ENCODE measurements around the gene SLC5A11. TPM values are rescaled to one million over a fixed set of nuclear protein-coding genes. Genes with fewer than 3 reads are reported as not detected.

Gene SLC5A11
- total RNA-seq, 1 experiment from 2014 or later: not detected

DNA sequence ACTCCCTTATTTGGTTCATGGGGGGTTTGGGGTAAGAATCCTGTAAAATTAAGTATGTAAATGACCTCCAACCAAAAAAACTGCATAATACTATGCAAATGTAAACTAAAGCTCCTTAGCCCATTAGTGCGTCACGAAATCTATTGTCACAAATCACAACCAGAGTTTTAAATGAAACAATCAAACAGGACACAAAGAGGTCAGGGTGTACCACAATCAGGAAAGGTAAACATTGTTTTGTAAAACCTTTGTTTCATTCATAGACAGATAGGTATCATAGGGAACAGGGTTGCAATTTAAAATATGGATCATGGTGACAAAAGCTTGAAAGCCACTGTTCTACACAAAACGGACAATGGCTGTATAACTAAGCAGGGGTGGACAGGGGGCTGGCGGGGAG, 108.4 kb downstream of the SLC5A11 start (continued):
- TF ChIP-seq GABPB1 (CRISPR knock-in tag; IDR thresholded peaks at IDR 0.05) (no peak), TEAD4 (CRISPR knock-in tag; IDR thresholded peaks at IDR 0.05) (no peak), NR3C1 (CRISPR knock-in tag; conservative IDR thresholded peaks at IDR 0.05; ENCODE audit: low read depth) (no peak), FOXK1 (CRISPR knock-in tag; IDR thresholded peaks at IDR 0.05) (no peak), ZNF219 (CRISPR knock-in tag; IDR thresholded peaks at IDR 0.05; ENCODE audit: borderline replicate concordance) (no peak), MLX (CRISPR knock-in tag; IDR thresholded peaks at IDR 0.05) (no peak), SOX15 (CRISPR knock-in tag; IDR thresholded peaks at IDR 0.05) (no peak), NR2C2 (CRISPR knock-in tag; IDR thresholded peaks at IDR 0.05) (no peak), ZBTB43 (CRISPR knock-in tag; IDR thresholded peaks at IDR 0.05) (no peak)
- TF ChIP-seq, protein P1, sequence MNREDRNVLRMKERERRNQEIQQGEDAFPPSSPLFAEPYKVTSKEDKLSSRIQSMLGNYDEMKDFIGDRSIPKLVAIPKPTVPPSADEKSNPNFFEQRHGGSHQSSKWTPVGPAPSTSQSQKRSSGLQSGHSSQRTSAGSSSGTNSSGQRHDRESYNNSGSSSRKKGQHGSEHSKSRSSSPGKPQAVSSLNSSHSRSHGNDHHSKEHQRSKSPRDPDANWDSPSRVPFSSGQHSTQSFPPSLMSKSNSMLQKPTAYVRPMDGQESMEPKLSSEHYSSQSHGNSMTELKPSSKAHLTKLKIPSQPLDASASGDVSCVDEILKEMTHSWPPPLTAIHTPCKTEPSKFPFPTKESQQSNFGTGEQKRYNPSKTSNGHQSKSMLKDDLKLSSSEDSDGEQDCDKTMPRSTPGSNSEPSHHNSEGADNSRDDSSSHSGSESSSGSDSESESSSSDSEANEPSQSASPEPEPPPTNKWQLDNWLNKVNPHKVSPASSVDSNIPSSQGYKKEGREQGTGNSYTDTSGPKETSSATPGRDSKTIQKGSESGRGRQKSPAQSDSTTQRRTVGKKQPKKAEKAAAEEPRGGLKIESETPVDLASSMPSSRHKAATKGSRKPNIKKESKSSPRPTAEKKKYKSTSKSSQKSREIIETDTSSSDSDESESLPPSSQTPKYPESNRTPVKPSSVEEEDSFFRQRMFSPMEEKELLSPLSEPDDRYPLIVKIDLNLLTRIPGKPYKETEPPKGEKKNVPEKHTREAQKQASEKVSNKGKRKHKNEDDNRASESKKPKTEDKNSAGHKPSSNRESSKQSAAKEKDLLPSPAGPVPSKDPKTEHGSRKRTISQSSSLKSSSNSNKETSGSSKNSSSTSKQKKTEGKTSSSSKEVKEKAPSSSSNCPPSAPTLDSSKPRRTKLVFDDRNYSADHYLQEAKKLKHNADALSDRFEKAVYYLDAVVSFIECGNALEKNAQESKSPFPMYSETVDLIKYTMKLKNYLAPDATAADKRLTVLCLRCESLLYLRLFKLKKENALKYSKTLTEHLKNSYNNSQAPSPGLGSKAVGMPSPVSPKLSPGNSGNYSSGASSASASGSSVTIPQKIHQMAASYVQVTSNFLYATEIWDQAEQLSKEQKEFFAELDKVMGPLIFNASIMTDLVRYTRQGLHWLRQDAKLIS (CRISPR knock-in tag; IDR thresholded peaks at IDR 0.05; ENCODE audit: borderline replicate concordance): no peak

- ChIA-PET CTCF (no interaction called here), POLR2A (no interaction called here)
- no peak for DNase-seq (ENCODE audit: low spot score)
- no peaks in the 10 kb centered on the region for H3K4me1 Mint-ChIP-seq
- ATAC-seq: no peak
- 0 out of 2 replicates have a peak overlapping the region, but pooled peaks have one; percentile 25 for H3K27ac Mint-ChIP-seq
- no peaks in the 10 kb centered on the region for H3K27me3 Mint-ChIP-seq (ENCODE audit: low read depth)
- H3K9me3 Mint-ChIP-seq: no peaks in the 10 kb centered on the region
- no peak overlapping the region for H3K4me3 Mint-ChIP-seq
- peaks cover 71% of the 10 kb centered on the region for H3K36me3 Mint-ChIP-seq
- TF ChIP-seq TP53 (CRISPR knock-in tag; IDR thresholded peaks at IDR 0.05) (no peak), ETV6 (CRISPR knock-in tag; IDR thresholded peaks at IDR 0.05) (no peak), USF2 (CRISPR knock-in tag; IDR thresholded peaks at IDR 0.05) (no peak), SMAD4 (CRISPR knock-in tag; IDR thresholded peaks at IDR 0.05) (no peak), CREM (CRISPR knock-in tag; IDR thresholded peaks at IDR 0.05) (no peak), ZNF416 (CRISPR knock-in tag; IDR thresholded peaks at IDR 0.05) (no peak), ZNF317 (CRISPR knock-in tag; IDR thresholded peaks at IDR 0.05; ENCODE audit: borderline replicate concordance, low read depth) (no peak), ESRRA (CRISPR knock-in tag; IDR thresholded peaks at IDR 0.05; ENCODE audit: borderline replicate concordance) (no peak), ZNF281 (CRISPR knock-in tag; IDR thresholded peaks at IDR 0.05) (no peak), ZMAT4 (CRISPR knock-in tag; IDR thresholded peaks at IDR 0.05) (no peak)
- TF ChIP-seq, protein P2, sequence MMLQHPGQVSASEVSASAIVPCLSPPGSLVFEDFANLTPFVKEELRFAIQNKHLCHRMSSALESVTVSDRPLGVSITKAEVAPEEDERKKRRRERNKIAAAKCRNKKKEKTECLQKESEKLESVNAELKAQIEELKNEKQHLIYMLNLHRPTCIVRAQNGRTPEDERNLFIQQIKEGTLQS (CRISPR knock-in tag; conservative IDR thresholded peaks at IDR 0.05): no peak
- TF ChIP-seq, protein P3, sequence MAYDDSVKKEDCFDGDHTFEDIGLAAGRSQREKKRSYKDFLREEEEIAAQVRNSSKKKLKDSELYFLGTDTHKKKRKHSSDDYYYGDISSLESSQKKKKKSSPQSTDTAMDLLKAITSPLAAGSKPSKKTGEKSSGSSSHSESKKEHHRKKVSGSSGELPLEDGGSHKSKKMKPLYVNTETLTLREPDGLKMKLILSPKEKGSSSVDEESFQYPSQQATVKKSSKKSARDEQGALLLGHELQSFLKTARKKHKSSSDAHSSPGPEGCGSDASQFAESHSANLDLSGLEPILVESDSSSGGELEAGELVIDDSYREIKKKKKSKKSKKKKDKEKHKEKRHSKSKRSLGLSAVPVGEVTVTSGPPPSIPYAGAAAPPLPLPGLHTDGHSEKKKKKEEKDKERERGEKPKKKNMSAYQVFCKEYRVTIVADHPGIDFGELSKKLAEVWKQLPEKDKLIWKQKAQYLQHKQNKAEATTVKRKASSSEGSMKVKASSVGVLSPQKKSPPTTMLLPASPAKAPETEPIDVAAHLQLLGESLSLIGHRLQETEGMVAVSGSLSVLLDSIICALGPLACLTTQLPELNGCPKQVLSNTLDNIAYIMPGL (CRISPR knock-in tag; IDR thresholded peaks at IDR 0.05): no peak
- TF ChIP-seq, protein P4, sequence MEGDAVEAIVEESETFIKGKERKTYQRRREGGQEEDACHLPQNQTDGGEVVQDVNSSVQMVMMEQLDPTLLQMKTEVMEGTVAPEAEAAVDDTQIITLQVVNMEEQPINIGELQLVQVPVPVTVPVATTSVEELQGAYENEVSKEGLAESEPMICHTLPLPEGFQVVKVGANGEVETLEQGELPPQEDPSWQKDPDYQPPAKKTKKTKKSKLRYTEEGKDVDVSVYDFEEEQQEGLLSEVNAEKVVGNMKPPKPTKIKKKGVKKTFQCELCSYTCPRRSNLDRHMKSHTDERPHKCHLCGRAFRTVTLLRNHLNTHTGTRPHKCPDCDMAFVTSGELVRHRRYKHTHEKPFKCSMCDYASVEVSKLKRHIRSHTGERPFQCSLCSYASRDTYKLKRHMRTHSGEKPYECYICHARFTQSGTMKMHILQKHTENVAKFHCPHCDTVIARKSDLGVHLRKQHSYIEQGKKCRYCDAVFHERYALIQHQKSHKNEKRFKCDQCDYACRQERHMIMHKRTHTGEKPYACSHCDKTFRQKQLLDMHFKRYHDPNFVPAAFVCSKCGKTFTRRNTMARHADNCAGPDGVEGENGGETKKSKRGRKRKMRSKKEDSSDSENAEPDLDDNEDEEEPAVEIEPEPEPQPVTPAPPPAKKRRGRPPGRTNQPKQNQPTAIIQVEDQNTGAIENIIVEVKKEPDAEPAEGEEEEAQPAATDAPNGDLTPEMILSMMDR (IDR thresholded peaks at IDR 0.05): no peak
These were observed 110.4 kb downstream of the SLC5A11 start for GRCh38 chr16:24955975-24956731.

Data from WTC11 (cell line).